T47D (cell line): ENCODE measurements around the gene SREBF1.
A peak's percentile ranks its signal among the peaks of the same experiment; 100 is the strongest.

ENCODE experiments used
- DNase-seq, 2 experiments: peaks; one replicate each; pipeline versions ENCODE4 v3.0.0 to v3.0.0-alpha.2; 2011 to 2012; ENCODE audit warnings: low read depth in 1 of 2, low spot score in 1 of 2
- JUND ChIP-seq: IDR thresholded peaks from 2 replicates; pipeline ENCODE4 v1.6.1; 2012; ENCODE audit warnings: low read depth
- in situ Hi-C: cut with HindIII; loops from 2 replicates; pipeline ENCODE4 v1.10.0; 2016; ENCODE audit warnings: low sequenced_read_pairs, low pct_unique_long_range_greater_than_20kb

The SREBF1 gene

DNA sequence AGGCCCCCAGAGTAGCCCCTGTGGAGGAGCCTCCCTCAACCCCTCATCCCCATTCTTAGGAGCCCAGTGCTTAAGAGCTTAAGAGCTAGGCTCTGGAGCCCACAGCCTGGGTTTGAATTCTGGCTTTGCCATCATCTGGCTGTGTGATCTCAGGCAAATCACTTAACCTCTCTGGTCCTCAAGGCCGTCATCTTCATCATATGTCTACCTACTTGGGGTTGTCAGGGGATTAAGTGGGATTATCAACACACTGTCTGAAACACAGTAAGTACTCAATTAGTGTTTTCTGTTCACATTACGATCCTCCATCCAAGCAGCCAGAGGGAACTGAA lies 4.8 kb downstream of the SREBF1 start:
- in situ Hi-C loops, result no loop called here
- no peak for DNase-seq
- TF ChIP-seq JUND, result no peak

DNA sequence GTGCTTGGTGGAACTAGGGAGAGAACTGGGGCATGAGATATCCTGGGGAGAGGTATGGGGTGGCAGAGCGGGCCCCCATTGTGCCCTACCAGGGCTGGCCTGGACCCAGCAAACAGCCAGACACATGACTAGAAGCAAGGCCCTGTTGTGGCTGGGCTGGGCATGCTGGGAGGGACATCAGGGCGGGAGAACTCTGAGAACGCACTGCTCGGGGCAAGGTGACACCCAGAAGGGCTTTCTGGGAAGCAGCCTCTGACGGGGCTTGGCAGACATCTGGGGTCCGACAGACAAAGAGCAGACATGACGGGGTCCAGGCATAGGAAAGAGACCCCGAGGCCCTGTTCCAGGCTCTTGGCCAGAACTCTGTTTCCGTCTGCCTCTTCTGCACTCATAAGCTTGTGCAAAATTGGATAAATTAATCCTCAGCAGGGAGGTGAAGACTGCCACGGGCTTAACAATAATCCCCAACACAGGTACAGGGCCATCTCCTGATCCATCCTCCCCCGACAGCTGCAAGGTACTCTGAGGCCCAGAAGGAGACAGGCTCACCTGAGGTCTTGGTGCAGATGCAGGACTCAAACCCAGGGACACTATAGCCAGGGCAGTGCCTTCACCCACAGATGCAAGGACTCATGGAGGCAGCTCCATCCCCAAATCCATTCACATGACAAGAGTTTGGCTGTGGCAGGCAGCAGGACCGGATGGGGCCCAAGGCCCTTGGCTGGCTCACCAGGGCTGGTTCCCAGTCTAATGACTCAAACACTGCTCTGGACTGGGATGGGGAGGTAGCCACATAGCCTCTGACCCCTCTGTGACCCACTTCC lies 5.4 kb downstream of the SREBF1 start:
- in situ Hi-C loops, result no loop called here
- TF ChIP-seq JUND, result no peak
- no peak for DNase-seq

DNA sequence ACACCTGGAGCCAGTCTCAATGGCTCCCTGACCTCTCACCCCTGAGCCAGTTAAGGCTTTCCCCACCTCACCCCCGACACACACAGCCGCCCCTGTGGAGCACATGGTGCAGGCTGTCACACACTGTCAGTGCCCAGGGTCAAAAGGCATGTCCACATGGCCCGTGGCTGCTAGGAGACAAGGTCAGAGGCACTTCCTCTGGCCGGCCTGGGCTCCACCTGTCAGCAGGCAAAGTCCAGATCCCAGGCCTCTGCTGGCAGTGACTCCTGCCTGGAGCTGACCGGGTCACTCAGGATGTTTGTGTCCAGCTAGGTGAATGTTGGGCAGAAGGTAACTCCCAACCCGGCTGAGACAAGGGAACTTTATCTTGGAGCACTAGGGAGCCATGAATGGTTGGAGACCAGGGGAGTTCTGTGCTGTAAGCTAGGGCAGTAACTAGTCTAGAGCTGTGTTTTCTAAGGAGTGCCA lies 6.0 kb downstream of the SREBF1 start:
- DNase-seq, result no peak
- no peak for TF ChIP-seq JUND
- in situ Hi-C loops, result no loop called here

DNA sequence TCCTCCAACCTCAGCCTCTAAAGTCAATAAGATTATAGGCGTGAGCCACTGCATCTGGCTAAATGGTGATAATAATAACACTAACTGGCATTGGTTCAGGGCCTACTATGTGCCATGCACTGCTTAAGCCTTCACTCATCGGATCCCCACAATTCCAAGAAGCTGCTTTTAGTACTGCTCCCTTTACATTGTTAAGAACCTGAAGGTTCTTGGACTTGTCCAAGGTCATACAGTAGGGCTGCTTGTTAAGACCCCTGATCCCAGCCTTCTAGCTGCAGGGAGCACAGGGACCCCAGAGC lies 6.6 kb downstream of the SREBF1 start:
- DNase-seq, result no peak
- in situ Hi-C loops, result no loop called here
- TF ChIP-seq JUND, result no peak

DNA sequence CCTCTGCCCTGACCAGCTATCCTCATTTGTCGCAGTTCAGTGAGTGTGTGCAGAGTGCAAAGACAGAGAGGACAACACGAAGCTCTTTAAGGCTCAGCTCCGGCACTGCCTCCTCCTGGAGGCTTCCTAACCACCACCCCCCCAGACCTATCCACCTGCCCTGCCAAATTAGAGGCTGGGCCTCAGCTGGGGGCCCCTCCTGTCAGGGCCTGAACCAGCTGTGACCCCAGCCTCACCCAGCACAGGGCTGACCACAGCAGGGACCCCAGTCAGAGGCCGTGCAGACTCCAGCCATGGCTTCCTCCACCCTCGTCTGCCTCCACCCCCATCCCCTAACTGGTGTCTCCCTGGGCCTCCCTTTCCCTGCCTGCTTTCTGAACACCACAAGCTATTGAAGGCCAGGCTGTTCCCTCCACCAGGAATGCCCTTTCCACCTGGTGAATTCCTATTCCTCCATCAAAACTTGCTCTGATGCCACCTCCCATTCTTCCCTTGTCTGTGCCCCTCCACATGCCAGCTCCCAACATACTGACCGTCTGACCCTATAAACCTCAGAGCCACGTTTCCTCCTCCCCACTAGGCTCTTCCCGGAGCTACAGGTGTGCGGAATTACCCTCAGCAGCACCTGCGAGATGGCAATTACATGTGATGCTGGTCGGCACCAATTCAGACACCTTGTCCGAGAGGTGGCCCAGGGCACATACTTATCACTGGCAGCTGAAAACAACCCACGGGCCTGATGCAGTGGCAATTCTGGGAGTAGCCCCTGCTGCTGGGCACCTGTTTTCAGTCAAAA lies 8.8 kb downstream of the SREBF1 start:
- in situ Hi-C loops, result no loop called here
- no peak for DNase-seq
- no peak for TF ChIP-seq JUND

DNA sequence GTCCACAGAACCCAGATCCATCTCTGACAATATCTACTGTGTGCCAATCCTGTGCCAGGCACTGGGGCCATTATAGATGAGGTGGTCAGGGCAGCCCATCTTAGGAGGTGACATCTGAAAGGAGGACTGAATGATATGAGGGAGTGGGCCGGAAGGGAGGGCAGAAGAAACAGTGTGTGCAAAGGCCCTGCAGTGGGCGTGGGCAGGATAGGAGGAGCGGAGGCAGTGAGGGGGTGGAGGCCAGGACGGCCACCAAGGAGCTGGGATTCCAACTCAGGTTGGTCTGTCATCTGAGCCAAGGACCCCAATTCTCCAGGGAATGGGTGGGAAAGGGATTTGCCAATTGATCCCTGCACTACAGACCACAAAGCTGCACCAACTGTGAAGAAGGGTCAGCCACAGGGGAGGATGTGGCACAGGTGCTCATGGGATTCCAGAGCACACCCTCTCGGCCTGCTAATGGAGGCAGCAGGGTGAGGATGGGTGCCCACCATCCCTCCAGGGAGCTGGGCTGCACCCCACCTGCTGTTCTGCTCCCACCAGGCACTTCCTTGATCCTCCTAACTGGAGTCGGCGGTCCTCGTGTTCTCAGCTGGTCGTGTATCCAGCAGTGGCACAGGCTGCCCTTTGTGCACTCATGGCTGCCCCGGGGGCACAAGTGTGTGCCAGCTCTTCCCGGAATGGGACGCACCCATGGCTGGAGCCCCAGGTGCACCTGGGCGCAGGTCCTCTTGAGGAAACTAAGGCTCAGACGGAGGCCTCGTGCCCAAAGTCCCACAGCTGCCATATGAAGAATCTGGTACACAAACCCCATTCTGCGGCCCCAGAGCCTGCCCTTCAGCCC lies 9.6 kb downstream of the SREBF1 start:
- in situ Hi-C loops, result no loop called here
- no peak for DNase-seq
- TF ChIP-seq JUND, result no peak

DNA sequence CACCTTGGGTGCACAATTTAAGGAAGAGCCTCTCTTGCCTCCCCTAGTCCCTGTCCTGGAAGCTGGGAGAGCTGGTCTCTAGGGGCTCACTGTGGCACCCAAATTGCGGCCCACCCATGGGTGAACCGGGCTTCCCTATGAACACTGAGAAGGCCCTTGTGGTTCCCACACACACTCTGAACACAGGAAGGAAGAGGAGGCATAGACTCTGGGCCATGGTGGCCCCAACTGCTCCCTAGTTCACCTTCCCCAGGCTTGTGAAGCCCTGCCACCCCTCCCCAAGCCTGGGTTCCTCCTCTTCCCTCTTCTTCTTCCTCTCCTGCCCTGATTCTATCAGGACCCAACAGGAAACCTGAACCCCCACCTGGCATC lies 10.5 kb downstream of the SREBF1 start:
- in situ Hi-C loops, result no loop called here
- no peak for TF ChIP-seq JUND
- DNase-seq, result no peak

DNA sequence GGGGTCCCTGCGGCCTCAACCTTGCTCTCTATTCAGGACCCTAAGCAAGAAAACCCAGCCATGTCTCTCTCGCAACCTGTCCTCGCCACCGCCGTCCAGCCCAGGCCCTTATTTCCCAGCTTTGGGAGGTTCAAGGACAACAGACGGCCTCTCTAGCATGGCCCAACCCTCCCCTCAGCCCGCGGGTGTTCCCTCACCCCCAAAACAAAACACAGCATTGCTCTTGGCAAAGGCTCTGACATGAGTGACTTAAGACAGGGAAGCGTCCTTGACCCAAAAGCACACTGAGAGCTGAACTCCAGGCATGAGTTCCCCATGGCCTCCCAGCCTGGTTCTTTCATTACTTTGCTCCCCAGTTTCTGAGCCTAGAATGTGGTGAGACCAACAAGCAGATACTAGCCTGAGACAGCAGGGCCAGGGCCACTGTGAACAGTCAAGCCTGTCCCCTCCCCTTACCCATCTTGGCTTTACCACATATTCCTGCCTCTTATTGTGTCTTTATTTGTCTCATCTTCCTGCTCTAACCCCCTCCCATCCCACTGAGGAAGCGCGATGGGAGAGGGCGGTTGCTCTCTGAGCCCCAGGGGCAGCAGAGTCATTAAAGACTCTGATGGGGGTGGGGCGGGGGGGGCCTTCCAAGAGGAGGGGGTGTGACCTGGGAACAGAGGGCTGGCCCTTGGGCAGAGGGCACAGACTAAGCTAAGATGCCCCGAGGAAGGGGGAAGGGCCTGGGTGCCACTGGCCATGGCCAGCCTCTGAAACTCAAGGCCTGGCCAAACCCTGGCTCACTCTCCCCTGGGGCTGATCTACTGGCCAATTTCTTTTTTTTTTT lies 11.8 kb downstream of the SREBF1 start:
- in situ Hi-C loops, result no loop called here
- DNase-seq, result no peak
- TF ChIP-seq JUND, result no peak

DNA sequence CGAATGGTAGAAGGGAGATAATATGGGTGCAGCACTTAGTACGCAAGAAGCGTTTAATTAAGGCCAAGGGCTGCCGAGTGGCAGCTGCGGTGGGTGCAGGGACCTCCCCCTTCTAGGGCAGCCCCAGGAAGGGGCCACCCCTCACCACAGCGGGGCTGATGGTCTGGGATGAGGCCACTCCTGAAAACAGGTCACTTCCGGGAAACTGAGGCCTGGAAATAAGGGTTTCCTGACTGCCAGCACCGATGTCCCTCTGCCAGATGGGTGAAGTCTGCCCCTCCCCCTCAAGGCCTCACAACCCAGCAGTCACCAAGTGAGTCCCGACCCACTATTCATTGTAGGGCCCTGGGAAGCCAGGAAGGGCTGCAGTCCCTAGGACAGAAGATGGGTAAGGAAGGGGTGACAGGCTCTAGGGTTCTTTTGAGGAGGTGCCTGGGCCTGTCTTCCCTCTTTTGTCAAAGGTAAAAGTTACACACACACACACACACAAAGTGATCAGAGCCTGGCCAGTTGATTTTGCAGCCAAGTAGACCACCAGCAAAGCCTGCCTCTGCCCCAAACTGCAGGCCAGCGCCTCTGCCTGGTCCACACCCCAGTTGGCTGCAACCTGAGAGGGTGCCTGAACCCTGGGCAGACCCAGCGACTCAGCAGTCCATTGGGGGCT lies 12.5 kb downstream of the SREBF1 start:
- no peak for DNase-seq
- no peak for TF ChIP-seq JUND
- in situ Hi-C loops, result no loop called here

DNA sequence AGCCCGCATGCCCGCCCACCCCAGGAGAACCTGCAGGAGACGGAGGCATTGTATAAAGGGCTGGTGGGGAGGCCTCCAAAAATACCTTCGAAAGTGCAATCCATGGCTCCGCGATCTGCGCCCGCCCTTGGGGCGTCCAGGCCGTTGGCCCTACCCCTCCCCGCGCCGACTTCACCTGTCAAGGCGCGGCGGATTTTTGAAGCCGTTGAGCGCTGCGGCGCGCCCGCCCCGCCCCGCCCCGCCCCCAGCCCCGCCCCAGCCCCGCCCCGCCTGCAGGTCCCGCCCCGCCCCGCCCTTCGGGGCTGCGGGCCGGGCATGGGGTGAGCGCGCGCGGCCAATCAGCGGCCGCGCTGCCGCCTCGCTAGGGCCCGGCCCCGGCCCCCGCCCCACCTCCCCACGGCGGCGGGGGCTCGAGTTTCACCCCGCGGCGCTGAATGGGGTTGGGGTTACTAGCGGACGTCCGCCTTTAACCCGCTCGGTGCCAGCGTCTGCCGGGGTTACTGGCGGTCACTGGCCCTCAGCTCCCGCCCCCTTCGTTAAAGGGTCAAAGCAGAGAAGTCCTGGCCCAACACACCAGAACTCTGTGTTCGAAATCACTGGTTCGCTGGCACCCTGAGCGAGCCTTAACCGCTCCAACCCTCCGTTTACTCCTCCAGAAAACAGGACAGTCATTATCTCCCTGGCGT lies 13.2 kb downstream of the SREBF1 start:
- peak; percentile 88 to 92 for DNase-seq
- TF ChIP-seq JUND, result no peak
- in situ Hi-C loops, result no loop called here

DNA sequence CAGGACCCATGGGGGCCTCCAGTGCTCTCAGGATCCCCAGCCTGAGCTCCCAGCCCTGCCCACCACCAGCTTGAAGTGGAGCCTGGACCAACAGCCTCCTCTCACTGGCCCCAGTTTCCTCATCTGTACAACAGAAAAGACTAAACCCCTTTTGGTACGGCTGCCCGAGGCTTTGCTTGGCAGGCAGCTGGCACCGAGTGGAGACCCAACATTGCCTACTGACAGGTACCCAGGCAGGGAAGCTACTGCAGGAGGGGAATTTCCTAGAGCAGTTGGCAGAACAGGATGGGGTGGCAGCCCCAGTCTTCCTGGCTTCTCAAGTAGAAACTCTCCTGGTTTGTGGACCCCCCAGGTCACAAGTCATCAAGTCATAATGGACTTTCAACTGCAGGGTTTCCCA lies 14.2 kb downstream of the SREBF1 start:
- no peak for TF ChIP-seq JUND
- in situ Hi-C loops, result no loop called here
- DNase-seq, result no peak
